AG08395 (cell line): ENCODE results near the gene ARMC7.
A peak's percentile ranks its signal among the peaks of the same experiment; 100 is the strongest.
"Not testable (repeated sequence)": the region's sequence is repeated elsewhere in the genome, so short reads cannot be mapped to it uniquely, and the experiment has no call there.

Experiments
- DNase-seq: peaks from one replicate; pipeline ENCODE4 v3.0.0; 2012; ENCODE audit warnings: mixed read lengths, low spot score

The ARMC7 gene

DNA sequence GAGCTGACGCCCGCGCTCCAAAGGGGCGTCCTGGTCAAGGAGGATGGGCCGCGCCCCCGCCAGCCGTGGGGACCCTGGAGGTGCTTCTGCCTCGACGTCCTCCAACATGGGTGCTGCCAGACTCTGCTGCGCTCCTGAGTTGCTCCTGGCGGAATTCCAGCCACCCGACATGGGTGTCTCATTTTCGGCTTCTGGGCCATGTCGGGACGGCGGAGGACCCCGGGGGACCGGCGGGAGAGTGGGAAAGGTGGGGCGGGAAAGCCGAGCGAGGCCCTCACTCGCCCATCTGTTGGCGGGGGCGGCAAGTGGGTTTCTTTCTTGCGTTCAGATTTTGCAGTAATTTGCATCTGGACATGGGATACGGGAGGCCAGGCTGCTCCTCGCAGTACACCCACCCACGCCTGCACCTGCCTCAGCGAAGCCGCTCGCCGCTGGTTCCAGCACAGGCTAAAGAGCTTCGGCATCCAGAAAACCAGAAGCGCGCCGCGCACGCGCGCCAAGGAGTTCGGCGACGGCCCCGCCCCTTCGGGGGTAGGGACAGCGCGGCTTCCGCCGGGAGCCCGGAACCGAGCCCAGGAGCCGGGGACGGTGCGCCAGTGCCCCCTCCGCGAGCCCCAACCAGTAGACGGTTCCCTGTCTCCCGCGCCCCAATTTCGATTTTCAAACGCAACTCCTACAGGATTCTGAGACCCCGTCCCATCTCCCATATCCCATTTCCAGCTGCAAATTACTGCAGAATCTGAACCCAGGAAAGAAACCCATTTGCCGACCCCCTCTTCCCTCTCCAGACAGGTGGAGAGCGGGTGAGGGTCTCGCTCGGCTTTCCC is at the start of gene ARMC7:
TSS of gene ARMC7 (plus strand) at position 563 of the 827 bp plus-strand sequence. CDS start 320 bp downstream, outside the sequence.
- DNase-seq = peak; percentile 98

DNA sequence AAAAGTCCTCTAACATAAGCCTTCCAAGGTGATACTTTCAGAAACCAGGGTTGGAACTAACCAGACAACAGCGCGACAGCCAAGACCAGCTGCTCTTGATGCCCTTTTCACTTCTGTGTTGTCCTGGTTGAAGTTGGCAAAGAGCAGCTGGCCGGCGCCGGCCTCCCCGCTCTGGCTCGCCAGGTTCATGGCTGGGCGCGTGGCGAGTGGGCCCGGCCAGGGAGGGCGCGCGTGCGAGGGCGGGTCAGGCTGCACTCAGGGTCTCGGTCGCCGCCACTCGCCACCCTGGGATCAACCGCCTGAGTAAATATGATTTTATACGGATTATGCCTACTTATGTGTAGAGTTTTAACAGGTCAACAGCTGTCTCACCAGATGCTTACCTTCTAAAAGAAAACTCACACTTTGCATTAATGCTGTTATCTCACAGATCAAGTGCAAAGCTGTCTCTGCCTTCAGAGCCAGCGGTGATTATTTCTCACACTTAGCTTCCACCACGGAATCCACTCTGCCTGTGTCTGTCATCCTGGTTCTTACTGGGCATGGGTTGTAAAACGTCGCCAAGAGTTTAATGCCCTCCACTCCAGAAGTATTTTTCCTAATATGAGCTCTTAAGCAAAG is 49.2 kb upstream of the ARMC7 start:
- DNase-seq = no peak

DNA sequence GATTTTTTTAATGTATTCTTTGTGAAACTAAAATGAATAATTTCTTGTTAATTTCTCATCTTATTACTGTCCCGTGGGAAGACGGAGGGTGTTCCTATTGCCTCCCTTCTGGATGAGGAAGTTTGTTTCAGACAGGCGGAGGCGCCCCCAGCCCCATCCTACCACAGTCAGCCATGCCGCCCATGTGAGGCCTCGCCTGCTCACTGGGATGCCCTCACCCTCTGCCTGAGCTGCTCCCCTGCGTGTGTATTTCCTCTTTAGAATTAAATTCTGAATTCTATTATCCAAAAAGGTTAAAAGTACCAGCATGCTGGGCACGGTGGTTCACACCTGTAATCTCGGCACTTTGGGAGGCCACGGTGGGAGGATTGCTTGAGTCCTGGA is 48.7 kb upstream of the ARMC7 start:
- DNase-seq = no peak

DNA sequence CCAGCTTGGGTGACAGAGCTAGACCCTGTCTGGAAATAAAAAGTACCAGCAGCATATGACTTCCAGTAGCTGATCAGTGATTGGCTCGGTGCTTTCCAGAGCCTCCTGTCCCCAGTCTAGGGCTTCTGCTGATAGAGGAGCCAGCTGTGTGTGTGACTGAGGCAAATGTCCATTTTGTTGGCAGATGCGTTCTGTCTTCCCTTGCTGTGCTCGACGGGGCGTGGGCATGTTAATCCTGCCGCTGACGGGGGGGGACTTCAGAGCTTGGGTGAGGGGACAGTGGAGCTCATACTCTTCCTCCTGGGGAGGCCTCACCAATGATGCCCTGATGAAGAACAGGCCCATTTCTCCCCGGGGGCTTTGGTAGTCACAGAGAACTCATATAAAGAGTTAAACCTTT is 48.2 kb upstream of the ARMC7 start:
- no peak for DNase-seq

DNA sequence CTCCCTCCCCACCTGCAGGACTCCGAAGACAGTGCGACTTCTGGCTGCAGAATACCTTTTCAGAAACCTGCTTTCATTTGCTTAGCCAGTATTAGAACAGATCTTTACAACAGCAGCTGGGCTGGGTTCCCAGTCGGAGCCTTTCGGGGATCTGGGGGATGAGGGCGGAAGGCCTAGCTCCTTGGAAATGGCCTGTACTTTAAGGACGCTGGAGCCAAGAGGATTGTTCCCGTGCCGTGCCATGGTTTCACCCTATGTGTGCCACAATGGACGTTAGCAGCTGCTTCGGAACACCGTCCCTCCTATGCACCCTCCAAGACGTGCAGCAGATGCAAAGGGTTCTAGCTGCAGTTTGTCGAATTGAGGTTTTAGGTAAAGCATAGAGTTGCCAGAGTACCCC is 46.6 kb upstream of the ARMC7 start:
- no peak for DNase-seq

DNA sequence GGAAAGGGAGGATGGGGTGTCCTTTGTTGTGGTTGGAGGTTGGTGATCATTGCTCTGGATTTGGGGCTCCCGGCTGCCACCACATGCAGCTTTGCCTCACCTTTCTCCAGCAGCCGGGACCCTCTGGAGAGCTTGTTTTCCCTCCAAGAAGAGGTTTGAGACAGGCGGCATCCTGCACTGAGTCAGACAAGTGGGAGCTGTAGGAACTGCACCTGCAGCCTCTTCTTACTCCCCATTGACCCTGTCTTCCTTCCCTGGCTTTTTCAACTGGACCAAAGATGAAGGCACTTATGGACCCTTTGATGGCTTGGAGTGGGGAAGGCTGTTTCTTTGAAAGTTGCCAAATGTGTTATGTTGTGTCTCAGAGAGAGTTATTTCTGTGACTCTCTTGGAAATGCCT is 46.1 kb upstream of the ARMC7 start:
- no peak for DNase-seq

DNA sequence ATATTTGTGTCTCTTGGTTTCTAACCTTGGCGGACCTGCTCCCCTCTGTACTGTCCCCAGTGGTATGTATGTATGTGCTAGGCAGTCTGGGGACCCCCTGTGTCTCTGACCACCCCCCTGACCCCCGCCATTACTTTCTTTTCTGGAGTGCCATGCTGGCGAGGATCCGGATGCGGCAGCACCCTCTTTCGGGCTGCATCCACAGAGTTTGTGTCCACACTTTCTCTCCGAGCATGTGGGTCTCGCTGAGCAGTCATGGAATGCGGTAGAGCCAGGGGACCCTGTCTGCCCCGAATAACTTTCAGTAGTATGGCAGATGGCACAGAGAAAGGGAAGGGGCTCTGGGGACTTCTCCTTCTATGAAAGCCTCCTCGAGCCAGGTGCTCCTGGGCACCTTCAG is 45.7 kb upstream of the ARMC7 start:
- DNase-seq = no peak

DNA sequence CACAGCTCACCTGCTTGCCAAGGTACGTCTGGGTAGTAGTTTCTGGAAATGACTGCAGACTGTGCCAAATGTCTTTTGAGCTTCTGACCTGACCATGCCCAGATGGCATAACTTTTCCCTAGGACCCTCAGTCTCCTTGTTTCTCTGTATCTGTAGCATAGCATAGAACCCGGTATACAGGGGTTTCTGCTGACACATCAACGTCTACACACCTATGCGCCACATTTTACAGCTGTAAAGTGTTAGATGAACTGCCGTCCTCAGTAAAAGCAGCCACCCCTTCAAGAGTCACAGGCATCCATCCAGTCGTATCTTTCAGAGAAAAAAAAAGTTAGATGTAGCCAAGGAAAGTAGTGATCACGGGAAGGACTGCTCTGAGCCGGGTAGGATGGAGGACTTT is 45.3 kb upstream of the ARMC7 start:
- no peak for DNase-seq

DNA sequence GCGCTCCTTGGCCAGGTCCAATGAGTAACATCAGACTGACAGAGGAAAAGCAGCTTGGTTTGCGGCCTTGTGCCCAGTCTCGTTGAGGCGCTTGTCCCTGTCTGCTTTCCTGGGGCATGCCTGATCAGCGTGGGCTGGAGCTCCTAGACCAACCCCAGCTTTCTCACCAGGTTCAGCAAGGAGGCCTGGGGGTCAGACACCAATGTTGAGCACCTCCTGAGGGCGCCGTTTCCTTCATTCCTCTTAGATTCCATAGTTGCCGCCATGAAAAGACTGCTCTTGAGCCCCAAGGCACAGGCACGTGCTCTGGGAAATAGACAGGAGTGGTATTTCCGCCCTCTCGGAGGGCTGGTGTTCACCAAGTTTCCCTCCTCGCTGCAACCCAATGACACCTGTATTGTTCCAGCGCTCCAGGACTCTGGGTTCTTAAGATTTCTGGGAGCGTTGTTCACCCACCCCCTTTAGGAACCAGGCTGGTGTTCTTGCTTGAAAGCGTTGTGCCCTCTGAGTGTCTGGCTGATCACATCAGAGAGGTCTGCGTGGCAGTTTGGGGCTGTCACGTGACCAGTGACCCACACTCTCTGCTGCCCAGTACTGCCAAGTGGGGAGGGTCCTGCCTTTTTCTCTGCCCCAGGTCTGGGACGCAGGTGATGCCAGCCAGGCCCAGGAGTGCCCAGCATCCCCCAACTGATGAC is 44.8 kb upstream of the ARMC7 start:
- no peak for DNase-seq

DNA sequence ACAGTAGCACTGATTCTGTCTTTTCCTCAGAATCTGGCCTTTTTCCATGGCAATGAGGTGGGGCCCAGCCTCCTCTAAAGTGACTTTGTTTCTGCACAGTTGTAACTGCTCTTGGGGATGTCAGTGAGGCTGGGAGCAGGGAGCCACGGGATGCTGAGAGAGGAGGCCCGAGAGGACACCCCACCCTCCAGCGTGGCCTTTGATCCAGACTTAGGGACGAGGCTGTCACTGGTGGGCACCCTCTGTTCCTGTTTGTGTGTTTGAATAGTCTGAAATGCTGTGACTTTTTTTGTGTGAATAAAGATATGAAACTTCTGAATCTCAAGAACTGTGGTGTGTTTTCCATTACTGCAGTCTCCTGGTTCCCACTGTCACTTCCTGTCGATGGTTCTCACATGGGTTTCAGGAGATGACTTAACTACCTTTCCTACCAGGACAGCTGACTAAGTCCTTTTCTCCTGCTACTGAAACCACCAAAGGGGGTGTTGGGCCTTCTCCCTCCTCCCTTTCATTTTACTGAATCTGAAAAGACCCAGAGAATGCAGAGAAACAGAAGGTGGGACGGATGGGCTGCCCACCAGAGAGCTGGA is 44.1 kb upstream of the ARMC7 start:
- DNase-seq = peak; percentile 64

DNA sequence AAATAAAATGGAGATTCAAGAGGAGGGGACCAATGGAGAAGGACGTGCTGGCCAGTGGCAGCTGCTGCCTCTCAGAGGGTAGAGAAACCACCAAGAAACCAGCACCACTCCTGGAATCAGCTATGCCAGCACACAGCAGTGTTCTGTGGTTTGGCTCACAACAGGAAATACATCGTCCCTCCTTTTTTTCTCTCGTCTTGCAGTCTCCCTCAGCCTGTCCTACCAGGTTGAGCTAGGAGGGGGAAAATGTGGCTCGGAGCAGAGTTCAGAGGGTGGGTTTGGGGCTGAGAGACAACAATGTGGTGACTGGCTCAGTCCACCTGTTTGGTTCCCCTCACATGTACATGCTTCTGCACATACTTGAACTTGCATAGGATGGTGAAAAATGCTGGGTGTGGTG is 41.9 kb upstream of the ARMC7 start:
- no peak for DNase-seq

DNA sequence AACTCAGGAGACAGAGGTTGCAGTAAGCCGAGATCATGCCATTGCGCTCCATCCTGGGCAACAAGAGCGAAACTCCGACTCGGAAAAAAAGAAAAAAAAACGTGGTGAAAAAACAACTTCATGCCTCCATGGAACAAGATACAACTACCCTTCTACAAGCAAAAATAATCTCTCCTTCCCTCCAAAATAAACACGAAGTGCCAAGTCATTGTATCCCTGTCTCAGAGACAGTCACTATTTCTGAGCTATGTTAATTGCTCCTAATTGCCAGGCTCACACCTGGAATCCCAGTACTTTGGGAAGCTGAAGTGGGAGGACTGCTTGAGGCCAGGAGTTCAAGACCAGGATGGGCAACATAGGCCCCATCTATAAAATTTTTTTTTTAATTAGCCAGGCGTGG is 41.0 kb upstream of the ARMC7 start:
- no peak for DNase-seq

DNA sequence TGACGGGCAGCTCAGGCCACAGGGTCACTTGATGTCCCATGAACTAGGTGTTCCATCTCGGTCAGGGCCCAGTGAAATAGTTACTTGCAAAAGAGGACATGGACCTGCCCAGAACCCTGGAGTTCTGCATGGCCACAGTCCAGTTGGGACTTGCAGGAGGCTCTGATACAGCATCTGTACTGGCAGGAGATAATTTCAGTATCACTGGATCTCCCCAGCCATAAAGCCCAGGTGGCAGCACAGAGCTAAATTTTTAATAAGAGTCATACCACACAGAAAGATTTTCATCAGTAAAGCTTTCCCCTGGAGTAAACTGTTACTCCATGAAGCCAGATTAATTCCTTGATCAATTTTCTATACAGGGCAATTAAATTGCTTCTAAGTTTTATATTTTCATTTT is 40.0 kb upstream of the ARMC7 start:
- DNase-seq = peak; percentile 56

DNA sequence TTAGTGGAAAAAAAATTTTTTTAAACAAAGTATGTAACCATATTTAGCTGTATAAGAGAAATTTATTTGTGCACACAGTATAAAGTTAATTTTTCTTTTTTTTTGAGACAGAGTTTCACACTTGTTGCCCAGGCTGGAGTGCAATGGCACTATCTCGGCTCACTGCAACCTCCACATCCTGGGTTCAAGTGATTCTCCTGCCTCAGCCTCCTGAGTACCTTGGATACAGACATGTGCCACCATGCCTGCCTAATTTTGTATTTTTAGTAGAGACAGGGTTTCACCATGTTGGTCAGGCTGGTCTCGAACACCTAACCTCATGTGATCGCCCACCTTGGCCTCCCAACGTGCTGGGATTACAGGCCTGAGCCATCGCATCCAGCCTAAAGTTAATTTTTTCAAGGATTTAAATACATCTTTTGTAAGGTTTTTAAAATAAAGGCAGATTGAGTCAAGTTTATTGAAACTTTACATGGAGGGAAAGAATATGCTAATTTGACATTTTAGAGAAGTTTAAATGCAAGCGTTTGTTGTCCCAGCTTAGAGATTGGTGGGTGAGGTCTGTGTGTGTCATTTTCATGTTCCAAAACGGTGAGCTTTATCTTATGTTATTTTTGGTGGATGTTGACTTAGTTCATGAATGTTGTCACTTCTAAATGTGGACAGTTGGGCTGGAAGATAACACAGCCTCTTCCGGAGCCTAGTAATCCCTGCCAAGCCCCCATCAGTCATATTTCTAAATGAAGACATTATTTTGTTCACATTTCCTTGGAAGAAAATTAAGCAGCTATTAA is 38.1 kb upstream of the ARMC7 start:
- DNase-seq = not testable (repeated sequence)

DNA sequence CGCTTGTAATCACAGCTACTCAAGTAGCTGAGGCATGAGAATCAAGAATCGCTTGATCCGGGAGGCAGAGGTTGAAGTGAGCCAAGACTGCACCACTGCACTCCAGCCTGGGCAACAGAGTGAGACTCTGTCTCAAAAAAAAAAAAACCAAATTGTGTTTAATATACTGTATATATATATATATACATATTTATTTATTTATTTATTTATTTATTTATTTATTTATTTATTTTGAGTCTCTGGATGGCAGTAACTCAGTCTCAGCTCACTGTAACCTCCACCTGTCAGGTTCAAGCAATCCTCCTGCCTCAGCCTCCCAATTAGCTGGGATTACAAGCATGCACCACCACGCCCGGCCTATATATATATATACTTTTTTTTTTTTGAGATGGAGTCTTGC is 36.9 kb upstream of the ARMC7 start:
- DNase-seq = not testable (repeated sequence)

DNA sequence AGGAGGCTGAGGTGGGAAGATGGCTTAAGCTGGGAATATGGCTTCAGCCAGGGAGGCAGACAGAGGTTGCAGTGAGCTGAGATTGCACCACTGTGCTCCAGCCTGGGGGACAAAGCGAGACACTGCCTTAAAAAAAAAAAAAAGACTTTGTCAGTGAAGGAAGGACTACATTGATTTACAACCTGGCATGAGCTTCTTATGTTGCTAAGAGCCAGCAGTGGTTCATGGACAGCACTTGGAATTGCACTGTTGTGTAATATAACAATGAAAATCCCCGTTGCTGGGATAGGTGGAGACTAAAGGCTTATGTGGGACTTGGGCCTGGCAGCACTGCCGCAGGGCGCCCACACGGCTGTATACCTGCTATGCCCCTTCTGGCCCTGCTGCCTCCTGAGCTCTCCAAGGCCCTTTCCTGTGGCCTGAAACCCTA is 36.1 kb upstream of the ARMC7 start:
- DNase-seq = peak; percentile 50

DNA sequence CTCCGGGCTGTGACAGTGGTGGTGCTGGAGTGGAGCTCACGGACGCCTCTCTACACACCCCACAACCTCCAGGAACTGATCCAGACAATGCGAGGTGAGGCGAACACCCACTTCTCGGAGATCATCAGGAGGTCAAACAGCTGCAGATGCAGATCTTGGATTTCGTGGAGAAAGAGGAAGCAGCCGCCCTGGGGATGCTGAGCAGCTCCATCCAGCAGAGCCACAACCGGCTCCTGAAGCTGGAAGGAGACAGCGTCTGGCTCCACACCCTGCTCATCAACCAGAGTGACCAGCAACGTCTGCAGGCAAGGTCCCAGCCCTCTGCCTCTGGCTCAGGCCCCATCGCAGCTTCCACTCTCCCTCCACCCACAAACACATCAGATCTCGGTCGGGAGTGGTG is 35.2 kb upstream of the ARMC7 start:
- DNase-seq = no peak

DNA sequence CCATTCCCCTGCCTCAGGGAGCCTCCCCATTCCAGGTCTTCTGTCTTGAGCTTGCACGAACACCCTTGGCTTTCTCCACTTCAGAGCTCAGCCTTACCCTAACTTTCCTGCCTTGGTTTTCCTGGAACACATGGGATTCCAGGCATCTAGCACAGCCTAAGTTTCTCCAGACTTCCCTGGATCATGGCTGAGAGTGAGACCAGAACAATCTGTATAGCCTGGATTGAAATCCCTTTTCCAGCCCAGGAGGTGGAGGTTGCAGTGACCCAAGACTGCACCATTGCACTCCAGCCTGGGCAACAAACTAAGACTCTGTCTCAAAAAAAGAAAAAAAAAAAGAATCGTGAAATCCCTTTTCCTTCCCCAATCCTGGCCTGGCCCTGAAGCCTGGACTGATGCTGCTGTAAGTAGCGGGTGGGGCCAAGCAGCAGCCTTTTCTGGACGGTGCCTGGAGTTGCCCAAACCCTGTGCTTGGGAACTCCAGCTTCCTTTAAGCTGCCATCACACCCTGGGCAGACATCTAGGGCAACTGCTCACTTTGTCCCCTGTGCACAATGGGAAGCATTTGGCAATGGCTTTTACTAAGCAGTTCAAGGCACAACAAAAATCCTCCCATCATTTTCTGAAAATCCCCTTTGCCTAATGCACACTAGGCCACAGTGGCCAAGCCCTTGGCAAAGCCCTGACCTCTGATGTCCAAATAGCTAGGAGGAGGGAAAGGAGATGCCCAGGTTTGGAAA is 34.0 kb upstream of the ARMC7 start:
- DNase-seq = no peak

DNA sequence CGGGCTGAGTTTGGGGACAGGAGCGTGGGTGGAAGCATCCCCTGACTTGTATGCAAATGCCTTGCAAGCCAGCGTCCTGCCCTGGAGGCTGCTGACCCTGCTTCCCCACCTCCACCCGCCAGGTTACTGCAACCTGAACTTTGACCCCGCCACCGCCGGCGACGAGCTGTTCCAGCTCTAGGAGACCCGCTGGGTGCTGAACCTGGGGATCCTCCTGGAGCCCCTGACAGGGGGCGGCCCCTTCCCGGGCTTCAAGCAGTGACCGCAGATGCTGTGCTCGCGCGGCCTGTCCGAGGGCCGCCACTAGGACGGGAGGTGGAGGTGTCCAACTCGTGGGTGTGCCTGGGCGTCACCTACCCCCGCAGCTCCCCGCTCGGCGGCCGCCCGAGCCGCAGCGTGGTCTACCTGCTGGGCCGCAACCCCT is 32.7 kb upstream of the ARMC7 start:
- DNase-seq = no peak

DNA sequence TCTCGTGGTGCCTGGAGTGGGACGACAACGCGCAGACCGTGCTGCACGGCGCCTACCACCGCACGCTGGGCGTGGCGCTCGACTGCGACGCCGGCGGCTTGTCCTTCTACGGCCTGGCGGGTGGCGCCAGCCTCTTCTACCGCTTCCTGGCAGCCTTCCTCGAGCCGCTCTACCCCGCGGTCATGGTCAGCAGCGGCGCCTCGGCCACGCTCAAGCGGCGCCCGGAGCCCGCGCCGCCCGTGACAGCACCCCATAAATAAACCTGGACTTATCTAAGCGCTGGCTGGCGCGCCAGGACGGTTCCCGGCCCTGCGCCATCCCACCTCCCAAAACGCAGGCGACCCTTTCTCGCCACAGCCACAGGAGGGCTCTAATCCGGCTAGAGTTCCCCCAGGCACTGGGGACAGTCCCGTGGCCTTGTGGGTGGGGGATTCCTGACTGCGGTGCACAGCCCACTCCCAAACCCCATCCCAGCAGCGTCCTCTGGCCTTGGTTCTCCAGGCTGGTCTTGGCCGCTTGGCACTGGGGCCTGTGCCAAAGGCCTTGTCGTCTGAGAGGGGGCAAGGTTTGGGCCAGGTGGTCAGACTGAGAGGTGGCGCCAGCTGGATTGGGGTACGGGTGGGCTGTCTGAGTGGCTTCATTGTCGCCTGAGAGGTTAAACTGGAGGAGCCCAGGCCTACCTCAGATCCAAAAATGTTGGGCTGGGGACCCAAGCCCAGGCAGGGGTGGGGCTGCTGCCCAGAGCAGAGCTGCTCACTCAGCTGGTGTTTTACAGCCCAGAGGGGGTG is 32.1 kb upstream of the ARMC7 start:
- DNase-seq = peak; percentile 46
